GM12878 (cell line): ENCODE measurements around the gene FMN2. TPM values are rescaled to one million over a fixed set of nuclear protein-coding genes. Genes with fewer than 3 reads are reported as not detected.

Source experiments
- ATAC-seq: fragments of 200-7000 bp; cut with Tn5 transposase; 3 replicates; pipeline ENCODE4 v1.9.1; 2020; ENCODE audit warnings: mild to moderate bottlenecking, moderate library complexity
- BruUV-seq: library from RNA; stranded (reverse); fragments of 400-500 nt; replicated peaks from 2 replicates; lab custom pipeline; 2021; lab: Mats Ljungman, UMichigan
- CTCF ChIA-PET: fragments of 300-600 bp; sonication (Branson Sonifier 250); formaldehyde crosslinking; extraction: SDS; loops from one replicate; lab custom pipeline; 2021; ENCODE audit warnings: inconsistent platforms; lab: Yijun Ruan, JAX
- POLR2A ChIA-PET: fragments of 350-600 bp; formaldehyde crosslinking; extraction: SDS; loops from one replicate; lab custom pipeline; 2021; ENCODE audit warnings: inconsistent platforms; lab: Charles Lee
- RAD21 ChIA-PET: fragments of 300-600 bp; sonication (Branson Sonifier 250); formaldehyde crosslinking; loops from one replicate; lab custom pipeline; 2023; ENCODE audit warnings: antibody characterized with exemption; ENCODE audit not compliant: unreplicated experiment; lab: Charles Lee
- SMC1A ChIA-PET: fragments of 300-600 bp; sonication (Branson Sonifier 250); formaldehyde crosslinking; loops from one replicate; lab custom pipeline; 2023; ENCODE audit not compliant: unreplicated experiment, uncharacterized antibody; lab: Charles Lee
- DNase-seq: peaks from one replicate; pipeline ENCODE4 v3.0.0-alpha.2; 2011; ENCODE audit warnings: low read depth, low spot score
- FAIRE-seq: peaks from 3 replicates; lab custom pipeline; 2011; peaks lifted over from hg19 to GRCh38; lab: Jason Lieb, UNC
- H2AFZ ChIP-seq: 2 replicates; pipeline ENCODE4 v1.6.0; 2011; ENCODE audit warnings: low read depth, low read length, control low read depth; ENCODE audit not compliant: control insufficient read depth
- H3K27ac ChIP-seq: 2 replicates; pipeline ENCODE4 v1.5.1; 2011; ENCODE audit warnings: control low read depth; ENCODE audit not compliant: control insufficient read depth, insufficient read depth
- H3K27me3 ChIP-seq, 2 experiments: replicated peaks in 1 of 2; 2 replicates each; pipeline versions ENCODE4 v1.6.0 to v1.6.1; 2011; ENCODE audit warnings: low read length in 1 of 2; ENCODE audit not compliant: control insufficient read depth in 2 of 2, insufficient read depth in 2 of 2
- H3K36me3 ChIP-seq, 2 experiments: 2 replicates each; pipeline ENCODE4 v1.5.1; 2011; ENCODE audit warnings: low read length in 1 of 2; ENCODE audit not compliant: control insufficient read depth in 2 of 2, insufficient read depth in 2 of 2
- H3K4me1 ChIP-seq: 2 replicates; pipeline ENCODE4 v1.6.1; 2011; ENCODE audit warnings: mild to moderate bottlenecking, low read length, moderate library complexity, mixed read lengths; ENCODE audit not compliant: control insufficient read depth, insufficient read depth
- H3K4me2 ChIP-seq: 2 replicates; pipeline ENCODE4 v1.6.0; 2011; ENCODE audit warnings: control low read depth; ENCODE audit not compliant: control insufficient read depth, insufficient read depth
- H3K4me3 ChIP-seq: fragments of 200-600 bp; sonication (generic); 2 replicates; pipeline ENCODE4 v1.5.1; 2016
- H3K79me2 ChIP-seq: 2 replicates; pipeline ENCODE4 v1.6.0; 2011; ENCODE audit warnings: low read length; ENCODE audit not compliant: control insufficient read depth, insufficient read depth
- H3K9ac ChIP-seq: 2 replicates; pipeline ENCODE4 v1.8.0; 2011; ENCODE audit warnings: low read length, control low read depth, mixed read lengths; ENCODE audit not compliant: control insufficient read depth, insufficient read depth
- H3K9me3 ChIP-seq: replicated peaks from 3 replicates; pipeline ENCODE4 v1.5.1; 2011; ENCODE audit warnings: mild to moderate bottlenecking, low read length; ENCODE audit not compliant: control insufficient read depth, insufficient read depth
- H4K20me1 ChIP-seq: 2 replicates; pipeline ENCODE4 v1.6.0; 2011; ENCODE audit not compliant: control insufficient read depth, insufficient read depth
- BCL11A ChIP-seq: IDR thresholded peaks from 2 replicates; pipeline ENCODE4 v1.6.1; 2011; ENCODE audit warnings: low read depth, low read length
- BHLHE40 ChIP-seq, 2 experiments: fragments of 450-650 bp in 1 of 2; IDR thresholded peaks; 2 replicates each; pipeline ENCODE4 v1.6.1; 2011 to 2017; ENCODE audit warnings: low read depth in 2 of 2, borderline replicate concordance in 1 of 2, improper control_type of control experiment in 1 of 2, low read length in 1 of 2, mild to moderate bottlenecking in 1 of 2
- CBFB ChIP-seq: IDR thresholded peaks from 2 replicates; pipeline ENCODE4 v1.6.1; 2016; ENCODE audit warnings: antibody characterized with exemption, low read depth
- FOXM1 ChIP-seq: IDR thresholded peaks from 2 replicates; pipeline ENCODE4 v1.6.1; 2012; ENCODE audit warnings: low read depth, mild to moderate bottlenecking, inconsistent platforms, low read length, moderate library complexity
- GABPA ChIP-seq: IDR thresholded peaks from 2 replicates; pipeline ENCODE4 v1.6.1; 2014; ENCODE audit warnings: antibody characterized with exemption, low read depth, mild to moderate bottlenecking, inconsistent platforms
- IKZF1 ChIP-seq: fragments of 450-650 bp; conservative IDR thresholded peaks from 2 replicates; pipeline ENCODE4 v1.6.1; 2017; ENCODE audit warnings: antibody characterized with exemption, mild to moderate bottlenecking
- IRF5 ChIP-seq: fragments of 450-650 bp; IDR thresholded peaks from 2 replicates; pipeline ENCODE4 v1.6.1; 2017; ENCODE audit warnings: borderline replicate concordance
- JUNB ChIP-seq: IDR thresholded peaks from 2 replicates; pipeline ENCODE4 v1.6.1; 2016; ENCODE audit warnings: antibody characterized with exemption, mild to moderate bottlenecking
- MAX ChIP-seq: IDR thresholded peaks from 2 replicates; pipeline ENCODE4 v1.6.1; 2012; ENCODE audit warnings: low read depth, low read length, improper control_type of control experiment
- NKRF ChIP-seq: fragments of 450-650 bp; conservative IDR thresholded peaks from 2 replicates; pipeline ENCODE4 v1.6.1; 2017; ENCODE audit warnings: mild to moderate bottlenecking, moderate library complexity
- SIX5 ChIP-seq: IDR thresholded peaks from 2 replicates; pipeline ENCODE4 v1.6.1; 2011; ENCODE audit warnings: mild to moderate bottlenecking, low read depth, low read length, moderate library complexity; ENCODE audit not compliant: severe bottlenecking
- TBL1XR1 ChIP-seq: IDR thresholded peaks from 2 replicates; pipeline ENCODE4 v1.6.1; 2012; ENCODE audit warnings: low read depth, low read length, improper control_type of control experiment
- USF1 ChIP-seq: IDR thresholded peaks from 2 replicates; pipeline ENCODE4 v1.6.1; 2011; ENCODE audit warnings: borderline replicate concordance, low read depth, mild to moderate bottlenecking, moderate library complexity, mixed read lengths, low read length; ENCODE audit not compliant: insufficient read depth; ENCODE audit errors: extremely low read length
- WGBS: methylation state at CpG from one replicate; pipeline ENCODE4 v1.1.6; 2016; ENCODE audit warnings: low lambda C conversion rate; ENCODE audit not compliant: insufficient replicate concordance, insufficient coverage; ENCODE audit errors: missing lambda C conversion rate; 5-methylcytosine and 5-hydroxymethylcytosine counted together
- in situ Hi-C: fragments of 300-500 bp; cut with MboI; formaldehyde crosslinking; loops from 9 replicates; pipeline ENCODE4 v1.14.3; 2018; ENCODE audit warnings: mixed read lengths
- intact Hi-C: fragments of 100-400 bp; cut with micrococcal nuclease; formaldehyde crosslinking; loops from one replicate; pipeline ENCODE4 v1.14.2; 2022; ENCODE audit not compliant: unreplicated experiment
- polyA plus RNA-seq, 11 experiments: library from polyadenylated mRNA; depleted of rRNA in 4 of 11; unstranded in 6 of 11; stranded (reverse) in 5 of 11; fragments of >200 nt; fragmentation: Nextera tagmentation in 4 of 11; fragmentation: Illumina TruSeq in 1 of 11; extraction: Ambion mirVana in 4 of 11; extraction: Trizol in 1 of 11; gene quantifications; 1 replicate in 1 of 11; 2 replicates in 10 of 11; pipeline versions ENCODE4 v1.2.1 to v1.2.3, GENCODE V29; 2011 to 2016; ENCODE audit warnings: inconsistent platforms in 2 of 11, missing spikeins in 2 of 11, low read depth in 1 of 11
- total RNA-seq, 4 experiments: library from RNA; depleted of rRNA in 3 of 4; stranded (reverse); fragments of >200 nt in 3 of 4; fragmentation: Illumina TruSeq in 1 of 4; extraction: Trizol in 1 of 4; gene quantifications; 2 replicates each; pipeline versions ENCODE4 v1.2.1 to v1.2.3, GENCODE V29; 2013 to 2021

The FMN2 gene
- total and polyA plus RNA-seq, 10 of the 15 experiments (the other 5 are each of a cell fraction or from before 2014, with no cell fraction given) = 0.60 TPM; not detected in 9

- no peak for TF ChIP-seq JUNB
- TF ChIP-seq USF1 = no peak
- no peak for TF ChIP-seq CBFB
- TF ChIP-seq MAX = no peak
These were observed 250.6 kb downstream of the FMN2 start for GRCh38 chr1:240342251-240342625.

GRCh38 chr1:240343045-240343444 is 251.4 kb downstream of the FMN2 start:
- ChIA-PET POLR2A (no interaction called here), CTCF (no interaction called here), RAD21 (no interaction called here), SMC1A (no interaction called here)
- H4K20me1 ChIP-seq = no peaks in the 10 kb centered on the region
- no peak overlapping the region for H3K27ac ChIP-seq
- no peak overlapping the region for H3K9ac ChIP-seq
- no TSS peak for BruUV-seq
- ATAC-seq = no peak
- no peaks in the 10 kb centered on the region for H3K4me1 ChIP-seq
- in situ Hi-C loops = no loop called here
- H3K79me2 ChIP-seq = no peaks in the 10 kb centered on the region
- no peak overlapping the region for H2AFZ ChIP-seq
- FAIRE-seq = no peak
- no peak for DNase-seq
- no peak for TF ChIP-seq TBL1XR1
- TF ChIP-seq FOXM1 = no peak
- TF ChIP-seq BCL11A = no peak
- no peak for TF ChIP-seq JUNB
- no peak for TF ChIP-seq IRF5
- TF ChIP-seq NKRF = no peak
- TF ChIP-seq IKZF1 = no peak
- no peak for TF ChIP-seq BHLHE40 (IDR thresholded peaks at IDR 0.05; ENCODE audit: borderline replicate concordance in 1 of 2, low read depth in 2 of 2, low read length in 1 of 2)
- no peak for TF ChIP-seq SIX5
- TF ChIP-seq GABPA = no peak
- no peaks in the 10 kb centered on the region for H3K36me3 ChIP-seq
- H3K4me2 ChIP-seq = no peak overlapping the region
- H3K4me3 ChIP-seq = no peak overlapping the region
- H3K9me3 ChIP-seq = no peaks in the 10 kb centered on the region
- intact Hi-C loops = no loop called here
- no peaks in the 10 kb centered on the region for H3K27me3 ChIP-seq
- WGBS = 2% methylated on average over 2 of the region's 2 CpGs

More at GRCh38 chr1:240342251-240342625, 250.6 kb downstream of the FMN2 start:
- no peaks in the 10 kb centered on the region for H3K9me3 ChIP-seq
- H3K27me3 ChIP-seq = no peaks in the 10 kb centered on the region
- H3K79me2 ChIP-seq = no peaks in the 10 kb centered on the region
- no peak overlapping the region for H3K27ac ChIP-seq
- BruUV-seq = no TSS peak
- intact Hi-C loops (no loop called here), in situ Hi-C loops (no loop called here)
- ATAC-seq (no peak), DNase-seq (no peak), FAIRE-seq (no peak)
- H3K4me2 ChIP-seq = no peak overlapping the region
- no peak overlapping the region for H3K4me3 ChIP-seq
- H4K20me1 ChIP-seq = no peaks in the 10 kb centered on the region
- SMC1A ChIA-PET = interaction anchor here (0.6 kb wide), 1 partner anchor 403 kb away, joined by 3 read pairs; no protein-coding TSS in a partner anchor
- H3K4me1 ChIP-seq = no peaks in the 10 kb centered on the region
- H3K9ac ChIP-seq = no peak overlapping the region
- WGBS = 0% methylated on average over 3 of the region's 3 CpGs
- CTCF ChIA-PET = interaction anchor here (1.1 kb wide), 1 partner anchor 193 kb away, joined by 3 read pairs; no protein-coding TSS in a partner anchor
- RAD21 ChIA-PET = no interaction called here
- no peaks in the 10 kb centered on the region for H3K36me3 ChIP-seq
- POLR2A ChIA-PET = no interaction called here
- H2AFZ ChIP-seq = no peak overlapping the region
